ENCODE measurements around the gene GATA2.

GATA2 gene

GRCh38 chr3:128492671-128493569 is at the start of gene GATA2:
TSS of gene GATA2 (minus strand) at chr3:128493201. CDS start at chr3:128487031, 6,170 bp downstream.
- DNase-seq (ENCODE audit: low spot score): no peak

DNA sequence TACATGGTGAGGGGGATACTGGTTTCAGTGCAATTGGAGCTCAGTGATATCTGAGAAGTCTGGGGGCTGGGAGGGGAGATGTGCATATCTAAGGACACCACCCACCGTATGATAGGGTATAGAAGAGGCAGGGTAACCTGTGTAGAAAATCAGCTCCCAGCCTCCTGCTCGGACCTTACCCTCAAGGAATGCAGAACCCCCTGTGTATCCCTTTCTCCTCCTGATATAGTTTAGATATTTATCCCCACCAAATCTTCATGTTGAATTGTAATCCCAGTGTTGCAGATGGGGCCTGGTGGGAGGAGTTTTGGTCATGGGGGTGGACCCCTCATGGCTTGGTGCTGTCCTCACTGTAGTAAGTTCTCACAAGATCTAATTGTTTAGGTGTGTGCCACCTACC is 48.2 kb upstream of the GATA2 start:
- DNase-seq (ENCODE audit: low spot score): no peak

DNA sequence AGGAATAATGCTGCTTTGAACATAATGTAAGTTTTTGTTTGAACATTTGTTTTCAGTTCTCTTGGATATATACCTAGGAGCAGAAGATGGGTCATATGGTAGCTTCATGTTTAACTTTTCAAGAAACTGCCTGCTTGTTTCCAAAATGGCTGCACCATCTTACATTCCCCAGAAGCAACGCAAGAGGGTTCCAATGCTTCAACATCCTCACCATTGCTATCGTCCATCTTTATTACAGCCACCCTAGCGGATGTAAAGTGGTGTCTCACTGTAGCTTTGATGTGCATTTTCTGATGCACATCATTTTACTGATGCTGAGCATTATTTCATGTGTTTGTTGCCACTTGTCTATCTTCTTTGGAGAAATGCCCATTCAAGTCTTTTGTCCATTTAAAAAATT is 46.4 kb upstream of the GATA2 start:
- no peak for DNase-seq (ENCODE audit: low spot score)

DNA sequence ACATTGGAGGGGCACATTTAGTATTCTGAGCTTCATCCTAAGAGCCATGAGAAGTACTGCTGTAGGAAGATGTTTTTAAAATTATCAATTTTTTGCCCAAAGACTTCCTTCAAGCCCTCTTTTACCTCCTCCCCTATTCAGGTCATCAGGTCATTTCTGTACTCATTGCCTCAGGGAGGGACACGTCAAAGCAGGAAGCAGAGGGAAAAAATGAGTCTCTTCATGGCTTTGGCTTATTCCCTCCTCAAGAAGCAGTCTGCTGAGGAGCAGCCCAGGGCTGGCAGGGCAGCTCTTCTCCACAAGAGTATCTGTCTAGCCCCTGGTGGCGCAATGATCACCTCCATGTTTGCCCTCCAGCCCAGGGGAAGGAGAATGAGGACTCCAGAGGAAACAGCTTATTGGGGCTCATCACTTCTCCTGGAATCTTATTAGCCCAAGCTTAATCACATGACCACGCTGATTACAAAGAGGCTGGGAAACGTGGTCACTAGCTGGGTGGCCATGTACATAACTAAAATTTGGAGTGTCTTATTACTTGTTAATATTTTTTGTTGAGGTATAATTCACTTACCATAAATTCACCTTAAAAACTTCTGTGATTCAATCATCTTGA is 44.2 kb upstream of the GATA2 start:
- no peak for DNase-seq (ENCODE audit: low spot score)

- no peak for DNase-seq (ENCODE audit: low spot score)
Observed at GRCh38 chr3:128532012-128532983, 39.3 kb upstream of the GATA2 start.

GRCh38 chr3:128524374-128525299 is 31.6 kb upstream of the GATA2 start:
- DNase-seq (ENCODE audit: low spot score): no peak

GRCh38 chr3:128523591-128523990 is 30.6 kb upstream of the GATA2 start:
- DNase-seq (ENCODE audit: low spot score): no peak

DNA sequence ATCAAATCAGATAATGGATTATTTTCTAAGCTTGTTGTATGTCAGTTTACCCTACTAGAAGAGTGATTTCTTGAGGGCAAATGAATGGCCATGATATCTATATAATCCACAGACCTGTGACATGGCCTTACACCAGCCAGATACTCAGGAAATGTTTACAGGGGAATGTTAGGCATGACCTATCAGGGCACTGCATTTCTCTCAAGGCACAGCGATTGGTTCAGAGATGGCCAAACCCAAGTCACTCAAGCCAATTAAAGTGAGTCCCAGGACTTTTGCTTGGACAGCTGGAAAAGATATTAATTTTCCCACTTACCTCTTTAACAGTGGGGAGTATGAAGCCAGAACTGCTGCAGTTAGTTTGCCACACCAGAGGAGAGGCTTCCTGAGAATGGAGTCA is 28.7 kb upstream of the GATA2 start:
- no peak for DNase-seq (ENCODE audit: low spot score)

- DNase-seq (ENCODE audit: low spot score): no peak
Observed at GRCh38 chr3:128518587-128519490, 25.8 kb upstream of the GATA2 start.

GRCh38 chr3:128517648-128518047 is 24.6 kb upstream of the GATA2 start:
- DNase-seq (ENCODE audit: low spot score): no peak

DNA sequence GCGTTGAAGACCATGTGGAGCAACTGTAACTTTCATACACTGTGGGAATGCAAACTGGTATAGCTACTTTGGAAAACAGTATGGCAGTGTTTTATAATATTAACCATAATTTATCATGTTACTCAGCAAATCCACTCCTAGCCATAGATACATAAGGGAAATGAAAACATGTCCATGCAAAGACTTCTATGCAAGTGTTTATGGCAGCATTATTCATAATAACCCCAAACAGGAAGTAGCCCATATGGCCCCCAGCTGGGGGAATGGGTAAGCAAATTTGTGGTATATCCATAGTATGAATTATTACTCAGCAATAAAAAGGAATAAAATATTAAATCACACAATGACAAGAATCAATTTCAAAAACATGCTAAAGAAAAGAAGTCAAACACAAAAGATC is 23.0 kb upstream of the GATA2 start:
- no peak for DNase-seq (ENCODE audit: low spot score)

- DNase-seq (ENCODE audit: low spot score): no peak
Observed at GRCh38 chr3:128508852-128509251, 15.9 kb upstream of the GATA2 start.

- DNase-seq (ENCODE audit: low spot score): no peak
Observed at GRCh38 chr3:128506754-128507153, 13.8 kb upstream of the GATA2 start.

- DNase-seq (ENCODE audit: low spot score): peak; percentile 11
Observed at GRCh38 chr3:128505771-128506170, 12.8 kb upstream of the GATA2 start.

DNA sequence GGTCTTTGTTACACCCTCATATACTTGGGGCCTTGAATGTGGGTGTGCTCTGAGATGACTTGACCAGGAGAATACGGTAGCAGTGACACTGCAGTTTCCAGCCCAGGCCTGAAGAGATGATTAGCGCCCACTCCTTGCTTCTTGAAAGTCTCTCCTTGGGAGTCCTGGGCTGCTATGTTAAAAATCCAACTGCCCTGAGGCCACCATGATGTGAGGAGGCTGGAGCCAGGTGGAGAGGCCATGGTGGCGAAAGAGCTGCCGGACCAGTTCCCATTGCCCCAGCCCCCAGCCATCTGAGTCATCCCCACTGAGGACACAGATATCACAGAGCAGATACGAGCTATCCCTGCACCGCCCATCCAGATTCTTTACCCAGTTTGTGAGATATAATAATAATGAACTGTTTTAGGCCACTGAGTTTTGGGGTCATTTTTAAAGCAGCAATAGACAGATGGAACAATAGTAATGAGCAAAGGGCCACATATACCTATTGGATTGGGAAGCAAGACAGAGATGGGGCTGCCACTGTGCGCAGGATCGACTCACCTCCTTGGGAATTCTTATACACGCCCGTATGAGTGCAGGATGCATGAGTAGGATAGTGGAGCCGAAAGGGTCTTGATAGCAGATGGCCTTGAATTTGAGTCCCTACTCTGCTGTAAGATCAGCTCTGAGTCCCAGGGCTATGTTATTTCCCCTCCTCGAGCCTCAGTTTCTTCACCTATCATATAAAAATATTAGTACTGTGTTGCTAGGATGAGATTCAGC is 12.1 kb upstream of the GATA2 start:
- no peak for DNase-seq (ENCODE audit: low spot score)

DNA sequence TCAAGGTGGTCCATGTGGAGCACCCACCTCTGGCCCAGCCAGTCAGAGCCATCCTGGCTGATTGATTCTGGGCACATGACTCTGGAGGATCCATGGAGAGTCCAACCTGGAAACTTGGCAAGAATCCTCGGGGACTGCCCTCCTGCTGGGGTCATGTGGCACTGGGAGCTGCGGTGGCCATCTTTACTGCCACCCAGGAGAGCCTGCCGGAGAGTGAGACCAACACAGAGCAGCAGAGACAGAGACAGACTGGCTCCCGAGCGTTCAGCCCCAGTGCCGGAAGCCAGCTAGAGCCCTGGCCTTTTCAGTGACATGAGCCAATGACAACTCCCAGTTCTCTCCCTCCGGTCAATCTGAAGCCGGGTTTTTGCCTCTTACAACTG is 11.5 kb upstream of the GATA2 start:
- no peak for DNase-seq (ENCODE audit: low spot score)

DNA sequence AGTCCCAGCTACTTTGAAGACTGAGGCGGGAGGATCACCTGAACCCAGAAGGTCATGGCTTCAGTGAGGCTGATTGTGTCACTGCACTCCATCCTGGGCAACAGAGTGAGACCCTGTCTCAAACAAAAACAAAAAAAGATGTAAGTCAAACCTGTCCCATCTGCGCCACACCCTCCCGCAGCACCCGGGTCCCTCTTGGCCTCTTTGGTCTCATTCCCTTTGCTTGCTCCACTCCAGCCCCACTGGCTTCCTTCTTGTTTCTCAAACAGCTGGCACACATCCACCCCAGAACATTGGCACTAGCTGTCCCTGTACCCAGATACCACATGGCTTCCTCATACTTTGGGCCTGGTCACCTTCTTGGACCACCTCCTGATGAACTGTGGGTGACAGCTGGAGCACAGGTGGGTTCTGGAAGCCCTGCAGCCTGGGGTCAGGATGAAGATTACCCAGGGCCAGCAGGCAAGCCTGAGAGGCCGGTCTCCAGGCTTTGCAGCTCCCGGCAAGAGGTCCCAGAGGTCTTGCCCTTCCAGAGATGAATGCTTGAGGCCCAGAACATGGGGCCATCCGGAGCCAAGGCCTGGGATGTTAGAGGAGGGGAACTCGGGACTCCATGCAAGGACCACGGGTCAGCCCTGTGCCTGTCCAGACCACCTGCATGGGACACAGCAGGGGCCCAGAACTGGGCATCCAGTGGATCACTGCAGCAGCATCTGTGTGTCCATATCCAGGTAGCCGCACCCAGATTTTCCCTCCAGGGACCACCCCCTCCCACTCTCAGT is 10.9 kb upstream of the GATA2 start:
- no peak for DNase-seq (ENCODE audit: low spot score)

DNA sequence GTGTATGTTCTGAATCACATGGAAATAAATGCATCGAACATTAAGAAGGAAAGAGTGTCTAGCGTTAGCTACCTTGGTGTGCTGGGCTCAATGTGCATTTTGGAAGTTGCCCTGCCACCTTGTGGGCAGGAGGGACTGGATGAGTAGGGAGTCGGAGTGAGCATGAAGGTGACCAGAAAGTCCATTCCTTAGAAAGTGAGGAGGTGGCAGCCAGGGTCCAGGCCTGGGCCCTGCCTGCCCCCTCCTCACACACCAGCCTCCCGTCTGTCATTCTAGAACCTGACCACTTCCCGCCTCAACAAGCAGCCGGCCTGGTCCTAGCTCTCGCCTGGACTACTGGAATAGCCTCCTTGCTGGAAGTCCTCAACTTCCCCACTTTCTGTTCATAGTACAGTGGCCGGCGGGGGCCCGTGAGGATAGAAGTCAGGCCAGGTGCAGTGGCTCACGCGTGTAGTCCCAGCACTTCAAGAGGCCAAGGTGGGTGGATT is 10.2 kb upstream of the GATA2 start:
- DNase-seq (ENCODE audit: low spot score): peak; percentile 22

All from RKO (cell line).